ENCODE measurements around the gene LEAP2. TPM values are rescaled to one million over a fixed set of nuclear protein-coding genes. Genes with fewer than 3 reads are reported as not detected.

The LEAP2 gene
- total RNA-seq, 1 donor, result 0.81 TPM

DNA sequence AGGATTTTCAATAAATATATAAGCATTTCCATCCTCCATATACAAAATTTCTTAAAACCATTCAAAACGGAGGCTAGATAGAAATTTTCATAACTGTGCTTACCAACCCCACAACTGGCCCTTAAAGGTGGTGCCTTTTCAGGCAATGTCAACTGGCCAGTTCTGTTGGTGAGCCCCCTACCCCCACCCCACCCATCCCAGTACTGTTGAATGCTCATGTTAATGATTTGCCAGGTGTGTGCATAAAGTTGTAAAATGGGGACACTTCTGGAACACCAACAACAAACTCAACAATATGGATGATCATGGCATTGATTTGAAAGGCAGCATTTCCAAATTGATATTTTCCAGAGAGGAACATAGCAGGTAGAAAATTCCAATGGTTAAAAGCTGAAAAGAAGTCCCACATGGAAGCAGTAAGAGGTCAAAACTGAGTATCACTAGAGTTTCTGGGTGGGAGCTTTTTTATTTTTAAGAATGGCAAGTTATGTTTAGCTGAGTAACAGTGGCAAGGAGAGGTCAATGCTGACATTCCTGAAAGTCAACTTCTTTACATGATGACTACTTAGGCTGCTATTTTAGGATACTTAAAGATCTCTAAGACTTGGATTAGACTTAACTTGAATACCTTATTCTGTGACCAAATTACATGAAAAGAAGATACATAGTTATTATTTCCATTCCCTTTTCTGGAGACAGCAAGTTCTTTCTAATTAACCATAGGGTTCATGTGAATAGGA is 2.7 kb downstream of the LEAP2 start:
- no peak for DNase-seq (ENCODE audit: low read depth in 2 of 3, low spot score in 2 of 3)

- no peak for DNase-seq (ENCODE audit: low read depth in 2 of 3, low spot score in 2 of 3)
These were observed 4.0 kb downstream of the LEAP2 start for GRCh38 chr5:132877466-132877865.

DNA sequence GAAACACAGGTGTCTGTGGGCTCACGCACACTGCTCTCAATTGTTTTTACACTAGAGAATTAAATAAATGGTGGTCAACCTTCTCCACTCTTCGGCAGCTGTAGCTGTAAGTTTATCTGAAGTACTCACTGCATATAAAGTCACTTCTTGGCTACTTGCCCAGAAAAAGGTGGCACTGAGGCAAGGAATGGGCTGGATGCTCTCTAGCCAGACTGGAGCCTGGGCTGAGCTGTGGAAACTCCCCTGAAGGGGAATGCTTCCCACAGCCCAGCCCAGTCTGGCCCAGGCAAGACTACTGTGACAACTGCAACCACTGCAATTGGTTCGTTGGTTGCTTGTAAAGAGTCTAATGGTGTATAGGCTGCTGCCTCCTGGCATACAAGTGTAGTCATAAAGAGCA is 4.5 kb downstream of the LEAP2 start:
- DNase-seq (ENCODE audit: low read depth in 2 of 3, low spot score in 2 of 3), result no peak

DNA sequence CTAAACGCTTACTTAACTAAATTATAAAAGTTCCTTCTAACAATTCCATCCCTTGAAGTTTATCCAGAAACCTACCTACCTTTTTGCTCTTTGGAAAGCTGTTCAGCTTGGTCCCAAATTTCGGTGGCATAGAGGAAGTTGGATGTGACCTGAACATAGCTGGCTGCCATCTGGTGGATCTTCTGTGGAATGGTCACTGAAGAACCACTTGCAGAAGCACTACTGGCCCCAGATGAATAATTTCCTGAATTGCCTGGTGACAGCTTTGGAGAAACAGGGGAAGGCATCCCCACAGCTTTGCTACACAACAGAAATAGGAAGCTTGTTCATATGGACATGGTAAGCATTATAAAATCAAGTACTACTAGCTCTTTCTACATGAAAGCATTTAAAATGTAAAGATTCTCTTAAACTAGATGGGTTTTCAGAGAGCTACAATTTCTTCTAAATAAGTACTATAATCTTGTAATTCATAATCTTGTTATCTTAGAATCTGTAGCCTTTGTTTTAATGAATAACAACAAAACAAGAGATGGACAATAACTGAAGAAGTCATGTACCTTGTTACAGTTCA is 9.9 kb downstream of the LEAP2 start:
- peak in 2 of 3 donors; percentile 67 to 72 for DNase-seq (ENCODE audit: low read depth in 2 of 3, low spot score in 2 of 3)

DNA sequence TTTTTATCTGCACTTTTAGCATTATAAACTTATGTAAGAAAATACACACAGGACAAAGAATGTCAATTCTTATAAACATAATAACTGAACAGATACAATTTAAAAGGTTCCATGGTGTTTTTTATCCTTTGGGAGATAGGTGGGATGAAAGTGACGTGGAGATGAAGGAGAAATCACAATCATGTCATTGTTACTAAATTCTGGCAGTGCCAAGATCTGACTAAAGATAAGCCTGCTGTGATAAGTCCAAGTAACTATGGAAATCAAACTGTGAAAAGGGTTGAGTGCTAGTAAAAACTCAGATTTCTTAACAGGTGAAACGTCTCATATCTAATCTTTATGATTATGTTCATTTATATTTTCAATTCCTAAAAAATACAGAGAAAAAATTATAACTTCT is 11.1 kb downstream of the LEAP2 start:
- DNase-seq (ENCODE audit: low read depth in 2 of 3, low spot score in 2 of 3), result no peak

DNA sequence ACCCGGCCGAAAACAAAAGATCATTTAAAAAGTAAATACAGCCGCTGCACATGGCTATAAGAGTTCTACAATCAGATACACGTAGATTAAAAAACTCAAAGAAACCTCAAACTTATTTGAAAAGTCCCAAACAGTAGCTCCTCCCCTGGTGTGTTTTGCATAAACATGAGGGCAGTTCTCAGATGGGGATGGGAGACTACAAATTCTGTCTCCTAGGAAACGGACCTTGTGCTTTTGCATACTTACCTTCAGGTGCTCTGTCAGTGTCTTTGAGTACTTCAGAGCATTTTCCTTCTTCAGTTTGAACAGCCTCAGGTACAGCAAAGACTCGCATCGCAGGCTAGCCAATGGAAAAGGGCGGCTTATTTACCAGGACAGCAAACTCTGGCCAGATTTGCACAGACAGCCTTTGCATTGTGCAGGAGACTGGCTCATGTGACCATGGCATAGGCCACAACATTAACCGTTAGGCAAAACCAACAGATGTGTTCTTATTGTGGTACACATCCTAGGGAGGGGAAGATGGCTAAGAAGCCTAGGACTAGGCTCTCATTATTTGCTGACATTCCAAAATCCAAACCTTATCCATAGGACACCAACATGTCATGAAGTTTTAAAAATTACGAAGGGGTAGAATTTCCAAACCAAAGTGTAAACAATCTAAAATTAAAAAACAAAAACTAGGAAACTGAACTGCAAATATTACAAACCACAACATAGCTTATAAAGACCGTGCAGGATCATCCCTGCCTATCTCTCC is 12.8 kb downstream of the LEAP2 start:
- no peak for DNase-seq (ENCODE audit: low read depth in 2 of 3, low spot score in 2 of 3)

- no peak for DNase-seq (ENCODE audit: low read depth in 2 of 3, low spot score in 2 of 3)
These were observed 13.8 kb downstream of the LEAP2 start for GRCh38 chr5:132887283-132887682.

- no peak for DNase-seq (ENCODE audit: low read depth in 2 of 3, low spot score in 2 of 3)
These were observed 16.0 kb downstream of the LEAP2 start for GRCh38 chr5:132889501-132889900.

GRCh38 chr5:132890817-132891216 is 17.3 kb downstream of the LEAP2 start:
- DNase-seq (ENCODE audit: low read depth in 2 of 3, low spot score in 2 of 3), result no peak

DNA sequence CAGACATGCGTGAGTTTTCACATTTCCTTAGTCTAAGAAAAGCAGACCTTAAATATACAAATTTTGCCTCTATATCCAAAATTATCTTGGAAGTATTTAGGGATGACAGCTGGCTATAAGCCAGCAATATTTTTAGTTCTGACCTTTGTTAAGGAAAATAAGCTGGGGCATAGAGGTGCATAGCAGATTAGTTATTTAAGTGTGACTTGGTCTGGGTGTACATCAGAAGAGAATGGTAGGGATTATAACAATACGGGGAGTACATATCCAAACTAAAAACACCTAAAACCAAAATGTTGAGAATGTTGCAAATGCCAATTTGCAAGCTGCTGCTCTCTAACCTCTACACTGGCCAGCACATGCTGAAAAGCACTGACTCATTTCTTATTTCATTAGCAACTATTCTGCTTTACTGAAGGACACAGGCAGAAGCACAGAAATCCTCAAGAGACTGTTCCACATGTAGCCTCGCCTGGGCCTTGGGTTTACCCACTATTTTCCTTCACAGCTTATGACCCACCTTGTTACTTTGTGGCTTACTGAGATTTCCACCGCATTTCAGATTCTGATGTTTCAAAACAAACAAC is 22.3 kb downstream of the LEAP2 start:
- no peak for DNase-seq (ENCODE audit: low read depth in 2 of 3, low spot score in 2 of 3)

DNA sequence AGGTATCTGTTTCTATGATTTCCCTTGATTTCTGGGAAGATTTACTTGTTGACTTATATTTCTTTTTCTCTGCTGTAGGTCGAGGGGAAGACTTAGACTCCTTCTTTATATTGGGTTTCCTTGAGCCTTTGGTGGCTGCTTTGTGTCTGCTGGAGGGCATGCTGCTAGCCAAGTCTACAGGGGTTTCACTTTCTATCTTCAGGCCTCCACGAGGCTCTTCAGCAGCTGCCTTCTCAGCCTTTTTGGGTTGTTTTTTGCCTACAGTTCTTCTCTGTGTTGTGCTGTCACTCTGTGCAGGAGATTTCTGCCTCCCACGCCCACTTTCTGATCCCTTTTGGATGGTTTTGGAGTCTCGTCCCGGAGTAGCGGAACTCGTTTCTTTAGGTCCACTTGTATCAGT is 23.2 kb downstream of the LEAP2 start:
- no peak for DNase-seq (ENCODE audit: low read depth in 2 of 3, low spot score in 2 of 3)

GRCh38 chr5:132898094-132898493 is 24.6 kb downstream of the LEAP2 start:
- no peak for DNase-seq (ENCODE audit: low read depth in 2 of 3, low spot score in 2 of 3)

- no peak for DNase-seq (ENCODE audit: low read depth in 2 of 3, low spot score in 2 of 3)
These were observed 27.6 kb downstream of the LEAP2 start for GRCh38 chr5:132901036-132901435.

- no peak for DNase-seq (ENCODE audit: low read depth in 2 of 3, low spot score in 2 of 3)
These were observed 28.3 kb downstream of the LEAP2 start for GRCh38 chr5:132901730-132902129.

DNA sequence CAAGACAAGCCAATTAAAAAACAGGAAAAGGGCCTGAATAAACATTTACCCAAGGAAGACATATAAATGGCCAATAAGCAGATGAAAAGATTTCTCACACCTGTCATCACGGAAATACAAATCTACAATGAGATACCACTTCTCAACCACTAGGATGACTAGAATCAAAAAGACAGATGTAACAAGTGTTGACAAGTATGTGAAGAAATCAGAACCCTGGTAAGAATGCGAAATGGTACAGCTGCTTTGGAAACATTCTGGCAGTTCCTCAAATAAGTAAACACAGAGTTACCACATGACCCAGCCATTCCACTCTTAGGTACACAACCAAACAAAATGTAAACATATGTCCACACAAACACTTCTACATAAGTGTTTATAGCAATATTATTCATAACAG is 32.5 kb downstream of the LEAP2 start:
- no peak for DNase-seq (ENCODE audit: low read depth in 2 of 3, low spot score in 2 of 3)

DNA sequence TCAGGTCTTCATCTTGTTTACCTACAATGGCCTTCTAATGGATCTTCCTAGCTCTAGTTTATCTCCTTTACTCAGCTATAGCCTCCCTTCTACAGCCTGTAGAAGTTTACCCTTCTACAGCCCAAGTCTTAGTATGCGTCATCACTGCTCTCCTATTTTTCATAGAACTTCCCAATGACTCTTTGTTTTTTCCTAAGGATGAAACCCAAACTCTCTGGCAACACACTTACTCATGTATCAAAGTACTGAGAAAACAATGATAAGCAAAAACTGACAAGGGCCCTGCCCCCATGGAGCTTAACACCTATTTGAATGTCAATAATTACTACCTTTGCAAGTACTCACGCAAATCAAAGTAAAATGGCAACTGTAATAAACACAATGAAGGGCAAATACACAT is 33.7 kb downstream of the LEAP2 start:
- DNase-seq (ENCODE audit: low read depth in 2 of 3, low spot score in 2 of 3), result no peak

DNA sequence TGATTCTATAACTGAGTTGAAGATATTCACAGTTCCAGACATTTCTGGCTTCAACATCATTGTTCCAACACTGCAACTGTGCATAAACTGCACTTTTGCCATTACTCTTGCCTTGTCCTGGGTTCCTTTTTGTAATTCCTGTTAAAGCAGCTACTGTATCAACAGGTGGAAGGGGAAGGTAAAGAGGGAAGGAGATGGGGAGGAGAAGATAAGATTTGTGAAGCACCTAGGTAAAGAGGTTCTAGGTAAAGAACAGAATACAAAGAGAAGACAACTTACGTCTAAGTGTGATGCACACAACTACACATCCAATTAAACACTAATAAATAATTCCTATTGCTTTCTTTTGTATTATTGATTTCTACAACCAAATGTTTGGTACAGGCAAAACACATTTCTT is 36.2 kb downstream of the LEAP2 start:
- DNase-seq (ENCODE audit: low read depth in 2 of 3, low spot score in 2 of 3), result no peak

DNA sequence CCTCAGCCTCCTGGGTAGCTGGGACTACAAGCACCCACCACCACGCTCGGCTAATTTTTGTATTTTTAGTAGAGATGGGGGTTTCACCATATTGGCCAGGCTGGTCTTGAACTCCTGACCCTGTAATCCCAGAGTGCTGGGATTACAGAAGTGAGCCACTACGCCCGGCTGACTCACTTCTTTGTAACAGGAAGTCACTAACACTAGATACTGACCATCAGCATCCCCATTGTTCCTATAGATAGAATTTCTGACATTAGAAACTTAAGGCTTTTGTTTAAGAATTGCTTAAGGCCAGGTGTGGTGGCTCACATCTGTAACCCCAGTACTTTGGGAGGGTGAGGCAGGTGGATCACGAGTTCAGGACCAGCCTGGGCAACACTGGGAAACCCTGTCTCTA is 42.2 kb downstream of the LEAP2 start:
- DNase-seq (ENCODE audit: low read depth in 2 of 3, low spot score in 2 of 3), result no peak

DNA sequence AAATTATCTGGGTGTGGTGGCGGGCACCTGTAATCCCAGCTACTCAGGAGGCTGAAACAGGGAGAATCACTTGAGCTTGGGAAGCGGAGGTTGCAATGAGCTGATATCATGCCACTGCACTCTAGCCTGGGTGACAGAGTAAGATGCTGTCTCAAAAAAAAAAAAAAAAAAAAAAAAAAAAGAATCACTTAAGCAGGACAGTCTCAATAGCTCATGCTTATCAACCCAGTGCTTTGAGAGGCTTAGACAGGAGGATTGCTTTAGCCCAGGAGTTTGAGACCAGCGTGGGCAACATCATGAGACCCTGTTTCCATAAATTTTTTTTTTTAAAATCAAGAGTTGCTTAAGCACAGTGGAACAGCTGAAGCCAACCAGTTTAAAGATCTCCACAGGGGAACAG is 42.6 kb downstream of the LEAP2 start:
- DNase-seq (ENCODE audit: low read depth in 2 of 3, low spot score in 2 of 3), result no peak

Measured in hematopoietic multipotent progenitor cell (in vitro differentiated cells).